ENCODE data around the gene PLPPR1. TPM values are rescaled to one million over a fixed set of nuclear protein-coding genes. Genes with fewer than 3 reads are reported as not detected.
A peak's percentile ranks its signal among the peaks of the same experiment; 100 is the strongest.

The PLPPR1 gene
- total and polyA plus RNA-seq, 4 donors: 1.2 to 26.3 (median 2.4) TPM

DNA sequence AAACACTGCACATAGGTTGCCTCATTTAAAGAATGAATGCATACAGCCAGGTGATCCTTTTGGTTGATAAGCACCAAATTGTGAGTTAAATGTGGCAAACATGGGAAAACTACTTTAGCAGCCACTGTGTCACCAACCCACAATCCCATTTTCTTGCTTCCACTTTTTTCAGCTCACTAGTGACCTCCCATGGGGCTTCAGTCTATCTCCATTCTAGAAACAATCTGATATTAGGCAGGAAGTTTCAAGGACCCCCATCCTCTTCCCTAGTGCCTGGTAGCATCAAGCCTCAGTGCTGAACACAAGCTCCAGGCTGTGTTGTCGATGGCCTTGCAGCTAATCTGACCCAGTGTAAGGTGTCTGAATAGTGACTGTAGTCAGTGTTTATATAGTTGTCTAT, 66.2 kb downstream of the PLPPR1 start:
- H3K27me3 ChIP-seq (ENCODE audit: control insufficient read depth in 4 of 4, insufficient read depth in 4 of 4, low read length in 3 of 4): no peaks in the 10 kb centered on the region
- no peak for DNase-seq (ENCODE audit: low spot score)
- H3K9ac ChIP-seq (ENCODE audit: low read depth in 1 of 2, low read length in 2 of 2): no peak overlapping the region
- no peak overlapping the region for H3K27ac ChIP-seq (ENCODE audit: low read depth in 1 of 2, low read length in 2 of 2)
- no peaks in the 10 kb centered on the region for H3K9me3 ChIP-seq (ENCODE audit: control insufficient read depth in 4 of 4, low read length in 3 of 4)
- no peaks in the 10 kb centered on the region for H3K36me3 ChIP-seq (ENCODE audit: control insufficient read depth in 4 of 4, insufficient read depth in 3 of 4, low read depth in 1 of 4, low read length in 3 of 4)
- 92% methylated on average over 1 of the region's 1 CpG for WGBS
- H3K4me1 ChIP-seq (ENCODE audit: control insufficient read depth in 4 of 4, insufficient read depth in 4 of 4, low read length in 3 of 4): no peaks in the 10 kb centered on the region
- peak; percentile 46 to 62 for TF ChIP-seq RAD21 (IDR thresholded peaks at IDR 0.05)
- TF ChIP-seq, protein P1, sequence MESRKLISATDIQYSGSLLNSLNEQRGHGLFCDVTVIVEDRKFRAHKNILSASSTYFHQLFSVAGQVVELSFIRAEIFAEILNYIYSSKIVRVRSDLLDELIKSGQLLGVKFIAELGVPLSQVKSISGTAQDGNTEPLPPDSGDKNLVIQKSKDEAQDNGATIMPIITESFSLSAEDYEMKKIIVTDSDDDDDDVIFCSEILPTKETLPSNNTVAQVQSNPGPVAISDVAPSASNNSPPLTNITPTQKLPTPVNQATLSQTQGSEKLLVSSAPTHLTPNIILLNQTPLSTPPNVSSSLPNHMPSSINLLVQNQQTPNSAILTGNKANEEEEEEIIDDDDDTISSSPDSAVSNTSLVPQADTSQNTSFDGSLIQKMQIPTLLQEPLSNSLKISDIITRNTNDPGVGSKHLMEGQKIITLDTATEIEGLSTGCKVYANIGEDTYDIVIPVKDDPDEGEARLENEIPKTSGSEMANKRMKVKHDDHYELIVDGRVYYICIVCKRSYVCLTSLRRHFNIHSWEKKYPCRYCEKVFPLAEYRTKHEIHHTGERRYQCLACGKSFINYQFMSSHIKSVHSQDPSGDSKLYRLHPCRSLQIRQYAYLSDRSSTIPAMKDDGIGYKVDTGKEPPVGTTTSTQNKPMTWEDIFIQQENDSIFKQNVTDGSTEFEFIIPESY (IDR thresholded peaks at IDR 0.05): no peak
- H3K4me3 ChIP-seq (ENCODE audit: low read depth in 1 of 3, low read length in 3 of 3): no peak overlapping the region

DNA sequence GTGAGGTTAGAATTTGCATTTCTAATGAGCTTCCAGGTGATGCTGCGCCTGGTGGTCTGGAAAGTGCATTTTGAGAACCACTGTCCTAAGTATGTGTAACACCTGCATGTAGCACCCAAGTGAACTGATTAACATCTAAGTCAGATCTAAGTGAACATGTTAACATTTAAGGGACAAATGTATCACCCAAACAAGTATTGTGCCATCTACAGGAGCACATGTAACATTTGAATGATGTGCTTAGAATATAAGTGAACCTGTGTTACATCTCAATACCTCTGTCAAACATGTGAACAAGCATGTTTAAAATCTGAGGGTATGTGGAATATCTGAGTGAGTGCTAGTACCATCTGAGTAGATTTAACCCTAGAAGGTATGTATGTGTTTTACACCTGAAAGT, 68.7 kb downstream of the PLPPR1 start:
- no peaks in the 10 kb centered on the region for H3K36me3 ChIP-seq (ENCODE audit: control insufficient read depth in 4 of 4, insufficient read depth in 3 of 4, low read depth in 1 of 4, low read length in 3 of 4)
- H3K27me3 ChIP-seq (ENCODE audit: control insufficient read depth in 4 of 4, insufficient read depth in 4 of 4, low read length in 3 of 4): no peaks in the 10 kb centered on the region
- H3K4me3 ChIP-seq (ENCODE audit: low read depth in 1 of 3, low read length in 3 of 3): no peak overlapping the region
- H3K27ac ChIP-seq (ENCODE audit: low read depth in 1 of 2, low read length in 2 of 2): no peak overlapping the region
- no peaks in the 10 kb centered on the region for H3K4me1 ChIP-seq (ENCODE audit: control insufficient read depth in 4 of 4, insufficient read depth in 4 of 4, low read length in 3 of 4)
- 42% methylated on average over 1 of the region's 1 CpG for WGBS
- H3K9me3 ChIP-seq (ENCODE audit: control insufficient read depth in 4 of 4, low read length in 3 of 4): no peaks in the 10 kb centered on the region
- no peak for TF ChIP-seq SP1 (IDR thresholded peaks at IDR 0.05)
- peak; percentile 53 to 55 for TF ChIP-seq RAD21 (IDR thresholded peaks at IDR 0.05)
- TF ChIP-seq HNF4G (IDR thresholded peaks at IDR 0.05): no peak
- no peak for DNase-seq (ENCODE audit: low spot score)
- H3K9ac ChIP-seq (ENCODE audit: low read depth in 1 of 2, low read length in 2 of 2): no peak overlapping the region

DNA sequence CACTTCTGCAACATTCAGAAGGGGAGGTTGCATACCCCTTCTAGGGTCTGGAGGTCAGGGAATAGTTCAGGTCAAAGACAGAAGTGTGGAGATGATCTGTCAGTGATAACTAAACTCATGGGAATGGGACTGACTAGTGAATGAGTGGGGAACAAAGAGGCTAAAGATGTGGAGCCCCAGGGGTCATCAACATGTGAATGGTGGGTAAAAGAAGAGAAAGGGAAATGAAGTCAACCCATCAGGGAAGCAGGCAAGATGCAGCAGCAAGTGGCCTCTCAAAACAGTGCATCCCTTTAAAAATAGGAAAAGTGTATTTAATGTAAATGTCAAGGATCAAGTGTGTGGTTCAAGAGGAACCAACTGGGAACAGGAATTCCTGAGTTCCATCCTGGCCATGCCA, 69.9 kb downstream of the PLPPR1 start:
- Histone ChIP-seq H3K4me1 (ENCODE audit: control insufficient read depth in 4 of 4, insufficient read depth in 4 of 4, low read length in 3 of 4) (no peaks in the 10 kb centered on the region), H3K36me3 (ENCODE audit: control insufficient read depth in 4 of 4, insufficient read depth in 3 of 4, low read depth in 1 of 4, low read length in 3 of 4) (no peaks in the 10 kb centered on the region), H3K27me3 (ENCODE audit: control insufficient read depth in 4 of 4, insufficient read depth in 4 of 4, low read length in 3 of 4) (no peaks in the 10 kb centered on the region), H3K27ac (ENCODE audit: low read depth in 1 of 2, low read length in 2 of 2) (no peak overlapping the region), H3K9ac (ENCODE audit: low read depth in 1 of 2, low read length in 2 of 2) (no peak overlapping the region), H3K9me3 (ENCODE audit: control insufficient read depth in 4 of 4, low read length in 3 of 4) (no peaks in the 10 kb centered on the region), H3K4me3 (ENCODE audit: low read depth in 1 of 3, low read length in 3 of 3) (no peak overlapping the region)
- TF ChIP-seq TAF1 (conservative IDR thresholded peaks at IDR 0.05) (no peak), RXRA (IDR thresholded peaks at IDR 0.05) (no peak), NR2F2 (IDR thresholded peaks at IDR 0.05) (no peak), FOXA2 (IDR thresholded peaks at IDR 0.05) (no peak), RAD21 (IDR thresholded peaks at IDR 0.05) (no peak)
- TF ChIP-seq, protein P2, sequence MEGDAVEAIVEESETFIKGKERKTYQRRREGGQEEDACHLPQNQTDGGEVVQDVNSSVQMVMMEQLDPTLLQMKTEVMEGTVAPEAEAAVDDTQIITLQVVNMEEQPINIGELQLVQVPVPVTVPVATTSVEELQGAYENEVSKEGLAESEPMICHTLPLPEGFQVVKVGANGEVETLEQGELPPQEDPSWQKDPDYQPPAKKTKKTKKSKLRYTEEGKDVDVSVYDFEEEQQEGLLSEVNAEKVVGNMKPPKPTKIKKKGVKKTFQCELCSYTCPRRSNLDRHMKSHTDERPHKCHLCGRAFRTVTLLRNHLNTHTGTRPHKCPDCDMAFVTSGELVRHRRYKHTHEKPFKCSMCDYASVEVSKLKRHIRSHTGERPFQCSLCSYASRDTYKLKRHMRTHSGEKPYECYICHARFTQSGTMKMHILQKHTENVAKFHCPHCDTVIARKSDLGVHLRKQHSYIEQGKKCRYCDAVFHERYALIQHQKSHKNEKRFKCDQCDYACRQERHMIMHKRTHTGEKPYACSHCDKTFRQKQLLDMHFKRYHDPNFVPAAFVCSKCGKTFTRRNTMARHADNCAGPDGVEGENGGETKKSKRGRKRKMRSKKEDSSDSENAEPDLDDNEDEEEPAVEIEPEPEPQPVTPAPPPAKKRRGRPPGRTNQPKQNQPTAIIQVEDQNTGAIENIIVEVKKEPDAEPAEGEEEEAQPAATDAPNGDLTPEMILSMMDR (IDR thresholded peaks at IDR 0.05; ENCODE audit: low read depth, low read length, missing input control): no peak
- TF ChIP-seq, protein P1 (IDR thresholded peaks at IDR 0.05): no peak
- TF ChIP-seq, protein P3, sequence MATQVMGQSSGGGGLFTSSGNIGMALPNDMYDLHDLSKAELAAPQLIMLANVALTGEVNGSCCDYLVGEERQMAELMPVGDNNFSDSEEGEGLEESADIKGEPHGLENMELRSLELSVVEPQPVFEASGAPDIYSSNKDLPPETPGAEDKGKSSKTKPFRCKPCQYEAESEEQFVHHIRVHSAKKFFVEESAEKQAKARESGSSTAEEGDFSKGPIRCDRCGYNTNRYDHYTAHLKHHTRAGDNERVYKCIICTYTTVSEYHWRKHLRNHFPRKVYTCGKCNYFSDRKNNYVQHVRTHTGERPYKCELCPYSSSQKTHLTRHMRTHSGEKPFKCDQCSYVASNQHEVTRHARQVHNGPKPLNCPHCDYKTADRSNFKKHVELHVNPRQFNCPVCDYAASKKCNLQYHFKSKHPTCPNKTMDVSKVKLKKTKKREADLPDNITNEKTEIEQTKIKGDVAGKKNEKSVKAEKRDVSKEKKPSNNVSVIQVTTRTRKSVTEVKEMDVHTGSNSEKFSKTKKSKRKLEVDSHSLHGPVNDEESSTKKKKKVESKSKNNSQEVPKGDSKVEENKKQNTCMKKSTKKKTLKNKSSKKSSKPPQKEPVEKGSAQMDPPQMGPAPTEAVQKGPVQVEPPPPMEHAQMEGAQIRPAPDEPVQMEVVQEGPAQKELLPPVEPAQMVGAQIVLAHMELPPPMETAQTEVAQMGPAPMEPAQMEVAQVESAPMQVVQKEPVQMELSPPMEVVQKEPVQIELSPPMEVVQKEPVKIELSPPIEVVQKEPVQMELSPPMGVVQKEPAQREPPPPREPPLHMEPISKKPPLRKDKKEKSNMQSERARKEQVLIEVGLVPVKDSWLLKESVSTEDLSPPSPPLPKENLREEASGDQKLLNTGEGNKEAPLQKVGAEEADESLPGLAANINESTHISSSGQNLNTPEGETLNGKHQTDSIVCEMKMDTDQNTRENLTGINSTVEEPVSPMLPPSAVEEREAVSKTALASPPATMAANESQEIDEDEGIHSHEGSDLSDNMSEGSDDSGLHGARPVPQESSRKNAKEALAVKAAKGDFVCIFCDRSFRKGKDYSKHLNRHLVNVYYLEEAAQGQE (IDR thresholded peaks at IDR 0.05): no peak
- no peak for DNase-seq (ENCODE audit: low spot score)
